Stimulated activated CD8-positive, alpha-beta memory T cell treated with anti-CD3 and anti-CD28 coated beads, Interleukin-2, amount 100 ng/mL, for 1 hour (primary cell): Measurements from ENCODE around the gene BLOC1S6.
"Not testable (repeated sequence)": the region's sequence is repeated elsewhere in the genome, so short reads cannot be mapped to it uniquely, and the experiment has no call there.

ENCODE experiments used
- DNase-seq, 2 donors: peaks; one replicate each; pipeline ENCODE4 v3.0.0-alpha.2; 2020; ENCODE audit warnings: low read depth in 2 of 2

The BLOC1S6 gene

DNA sequence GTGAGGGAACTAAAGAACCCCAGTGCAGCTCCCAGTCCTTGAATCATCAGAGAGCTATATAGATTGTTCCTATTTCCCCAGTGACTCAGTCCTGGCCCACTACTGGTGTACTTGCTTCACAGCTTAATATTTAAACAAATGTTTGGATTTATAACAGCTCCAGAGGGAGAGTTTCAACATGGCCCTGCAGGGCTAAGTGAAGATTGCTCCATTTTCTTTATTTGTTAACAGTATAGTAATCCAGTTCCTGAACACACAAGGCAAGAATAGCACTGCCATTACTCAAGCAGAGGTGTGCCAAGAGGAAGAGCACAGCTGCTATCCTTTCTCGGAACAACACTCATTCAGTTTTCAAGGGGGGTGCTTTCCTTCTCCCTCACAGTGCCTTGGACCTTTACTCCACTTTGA lies 54.2 kb downstream of the BLOC1S6 start:
- no peak for DNase-seq

GRCh38 chr15:45641999-45642932 lies 55.1 kb downstream of the BLOC1S6 start:
- no peak for DNase-seq

DNA sequence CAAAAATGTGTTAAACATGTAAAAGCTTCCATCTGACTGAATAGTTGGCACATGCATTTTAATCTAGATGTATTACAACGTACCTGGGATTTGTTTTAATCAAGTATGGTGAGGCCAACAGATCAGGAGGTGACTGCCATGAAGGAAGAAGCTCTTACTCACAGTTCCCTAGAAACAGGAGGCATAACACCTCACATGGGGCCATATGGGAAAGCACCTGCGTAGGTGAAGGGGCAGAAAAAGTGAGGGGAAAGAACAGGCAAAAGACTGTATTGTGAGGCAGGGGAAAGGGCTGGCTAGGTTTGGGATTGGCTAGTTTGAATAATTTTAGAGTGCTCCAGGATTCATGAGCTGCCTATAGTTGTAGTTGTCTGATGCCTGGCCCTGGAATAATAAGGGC lies 57.3 kb downstream of the BLOC1S6 start:
- DNase-seq, result no peak

DNA sequence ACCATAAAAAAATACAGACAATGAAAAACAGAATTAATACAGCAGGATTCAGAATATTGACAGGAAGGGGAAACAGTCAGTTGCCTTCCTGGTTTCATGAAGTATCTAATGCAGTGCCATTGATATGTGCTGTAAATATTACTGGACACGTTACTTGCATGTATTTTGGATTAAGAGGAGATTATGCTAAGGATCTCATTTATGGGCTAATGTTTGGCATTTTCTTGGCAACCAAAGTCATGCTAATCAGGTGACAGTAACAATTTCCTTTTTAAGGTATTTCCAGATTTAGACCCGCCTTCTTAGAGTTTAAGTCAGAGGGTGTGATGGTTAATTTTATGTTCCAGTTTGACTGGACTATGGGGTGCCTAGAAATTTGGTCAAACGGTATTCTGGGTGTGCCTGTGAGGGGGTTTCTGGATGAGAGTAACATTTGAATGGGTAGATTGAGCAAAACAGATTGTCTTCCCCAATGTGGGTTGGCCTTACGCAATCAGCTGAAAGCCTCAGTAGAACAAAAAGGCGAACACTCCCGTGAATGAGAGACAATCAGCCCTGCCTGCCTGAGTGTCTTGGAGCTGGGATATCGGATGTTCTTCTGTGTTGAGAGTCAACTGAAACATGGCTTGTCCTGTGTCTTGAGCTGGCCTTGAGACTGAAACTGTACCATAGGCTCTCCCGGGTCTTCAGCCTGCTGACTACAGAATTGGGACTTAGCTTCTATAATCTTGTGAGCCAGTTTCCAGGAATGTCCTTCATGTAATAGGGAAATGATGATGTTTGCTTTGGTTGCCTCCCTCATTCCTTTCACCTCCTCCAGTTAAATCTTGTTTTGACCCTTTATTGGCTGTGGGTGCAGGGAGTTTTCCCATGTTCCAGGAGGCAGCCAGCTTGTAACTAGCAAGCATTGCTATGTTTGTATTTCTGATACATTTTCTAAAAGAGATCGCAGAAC lies 58.1 kb downstream of the BLOC1S6 start:
- no peak for DNase-seq

DNA sequence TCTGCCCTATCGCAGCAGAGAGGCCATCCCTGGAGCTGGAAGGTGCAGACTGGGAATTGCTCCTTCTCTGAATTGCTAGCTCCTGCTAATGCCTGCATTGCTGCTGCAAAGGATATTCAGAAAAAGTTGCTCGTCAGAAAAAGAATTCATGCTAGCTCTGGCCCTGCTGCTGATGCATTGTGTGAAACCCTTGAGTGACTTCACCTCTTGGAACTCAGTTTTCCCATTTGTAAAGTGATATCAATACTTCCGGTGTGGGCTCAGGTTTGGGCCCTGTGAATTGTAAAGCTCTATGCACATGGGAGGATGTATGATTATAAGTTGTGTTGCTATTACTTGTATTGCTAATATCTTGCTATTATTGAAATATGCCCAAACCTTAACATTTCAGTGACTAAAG lies 59.0 kb downstream of the BLOC1S6 start:
- DNase-seq, result no peak

DNA sequence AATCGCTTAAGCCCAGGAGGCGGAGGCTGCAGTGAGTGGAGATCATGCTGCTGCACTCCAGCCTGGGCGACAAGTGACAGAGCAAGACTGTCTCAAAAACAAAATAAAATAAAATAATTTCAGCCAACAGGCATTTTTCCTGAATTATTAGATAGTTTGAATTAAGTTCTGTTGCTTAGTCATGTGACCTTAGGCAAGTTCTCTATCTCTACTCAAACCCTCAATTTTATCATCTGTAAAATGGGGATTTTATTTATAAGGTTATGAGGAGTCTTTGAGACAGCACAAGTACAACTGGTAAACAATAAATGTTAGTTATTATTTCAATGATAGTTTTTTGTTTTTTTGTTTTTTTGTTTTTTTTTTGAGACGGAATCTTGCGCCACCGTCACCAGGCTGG lies 60.6 kb downstream of the BLOC1S6 start:
- DNase-seq, result no peak

DNA sequence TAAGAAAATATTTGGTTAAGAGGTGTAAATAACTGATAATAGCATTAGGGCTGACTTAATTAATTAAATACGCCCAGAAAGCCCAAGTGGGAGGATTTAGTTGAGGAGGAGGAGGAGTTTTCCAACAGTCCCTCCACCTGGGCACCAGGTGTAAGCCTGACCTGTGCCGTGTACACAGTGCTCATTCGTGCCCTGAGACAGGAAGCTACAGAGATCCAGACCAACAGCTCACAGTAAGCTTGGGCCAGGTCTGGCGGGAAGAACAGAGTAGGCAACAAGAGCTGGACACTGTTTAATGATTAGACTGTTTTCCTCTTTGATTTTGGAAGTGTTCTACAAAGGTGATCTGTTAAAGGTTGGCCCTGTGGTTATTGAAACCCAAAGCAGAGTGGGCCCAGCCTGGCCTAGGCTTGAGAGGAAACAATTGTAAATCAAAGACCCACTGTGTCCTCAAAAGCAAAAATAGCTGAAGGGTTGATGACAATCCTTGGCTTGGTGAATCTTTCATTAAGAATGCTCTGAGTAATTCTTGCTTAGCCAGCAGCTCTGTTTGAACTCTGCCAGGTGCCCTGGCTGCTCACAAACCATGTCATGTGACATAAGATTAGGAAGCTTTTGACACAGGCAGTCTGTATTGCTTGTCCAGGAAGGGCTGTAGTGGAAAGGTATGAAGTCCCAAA lies 61.5 kb downstream of the BLOC1S6 start:
- DNase-seq, result no peak

DNA sequence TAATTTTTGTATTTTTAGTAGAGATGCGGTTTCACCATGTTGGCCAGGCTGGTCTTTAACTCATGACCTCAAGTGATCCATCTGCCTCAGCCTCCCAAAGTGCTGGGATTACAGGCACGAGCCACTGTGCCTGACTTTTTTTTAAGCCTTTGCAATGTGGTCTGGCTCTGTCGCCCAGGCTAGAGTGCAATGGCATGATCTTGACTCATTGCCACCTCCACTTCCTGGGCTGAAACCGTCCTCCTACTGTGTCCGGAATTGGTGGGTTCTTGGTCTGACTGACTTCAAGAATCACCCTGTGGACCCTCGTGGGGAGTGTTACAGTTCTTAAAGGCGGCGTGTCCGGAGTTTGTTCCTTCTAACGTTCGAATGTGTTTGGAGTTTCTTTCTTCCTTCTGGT lies 62.8 kb downstream of the BLOC1S6 start:
- DNase-seq, result not testable (repeated sequence)

- DNase-seq, result no peak
These were observed 63.8 kb downstream of the BLOC1S6 start for GRCh38 chr15:45650889-45651525.

DNA sequence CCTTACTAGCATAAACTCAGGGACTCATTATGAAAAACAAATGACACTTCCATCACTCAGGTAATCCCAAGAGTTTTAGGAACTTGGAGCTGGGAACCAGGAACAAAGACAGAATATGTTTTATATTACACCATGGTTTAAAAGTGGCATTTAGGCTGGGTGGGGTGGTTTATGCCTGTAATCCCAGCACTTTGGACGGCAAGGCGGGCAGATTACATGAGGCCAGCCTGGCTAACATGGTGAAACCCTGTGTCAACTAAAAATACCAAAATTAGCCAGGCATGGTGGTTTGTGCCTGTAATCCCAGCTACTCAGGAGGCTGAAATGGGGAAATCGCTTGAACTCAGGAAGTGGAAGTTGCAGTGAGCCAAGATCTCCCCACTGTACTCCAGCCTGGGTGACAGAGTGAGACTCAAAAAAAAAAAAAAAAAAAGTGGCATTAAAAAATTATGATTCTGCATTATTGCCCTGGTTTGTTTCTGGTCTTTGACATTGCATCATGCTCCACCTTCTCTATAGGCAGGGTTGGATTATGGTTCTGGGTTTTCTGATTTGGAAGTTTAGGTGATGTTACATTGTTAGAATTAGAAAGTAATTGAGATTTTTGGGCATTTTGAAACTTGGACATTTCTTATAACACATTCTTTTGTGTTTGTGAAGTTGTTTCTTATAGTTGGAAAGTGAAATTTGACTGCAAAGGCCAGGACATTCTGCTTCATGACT lies 66.7 kb downstream of the BLOC1S6 start:
- DNase-seq, result no peak

- DNase-seq, result no peak
These were observed 67.6 kb downstream of the BLOC1S6 start for GRCh38 chr15:45654749-45655148.

GRCh38 chr15:45657254-45657653 lies 70.1 kb downstream of the BLOC1S6 start:
- no peak for DNase-seq

DNA sequence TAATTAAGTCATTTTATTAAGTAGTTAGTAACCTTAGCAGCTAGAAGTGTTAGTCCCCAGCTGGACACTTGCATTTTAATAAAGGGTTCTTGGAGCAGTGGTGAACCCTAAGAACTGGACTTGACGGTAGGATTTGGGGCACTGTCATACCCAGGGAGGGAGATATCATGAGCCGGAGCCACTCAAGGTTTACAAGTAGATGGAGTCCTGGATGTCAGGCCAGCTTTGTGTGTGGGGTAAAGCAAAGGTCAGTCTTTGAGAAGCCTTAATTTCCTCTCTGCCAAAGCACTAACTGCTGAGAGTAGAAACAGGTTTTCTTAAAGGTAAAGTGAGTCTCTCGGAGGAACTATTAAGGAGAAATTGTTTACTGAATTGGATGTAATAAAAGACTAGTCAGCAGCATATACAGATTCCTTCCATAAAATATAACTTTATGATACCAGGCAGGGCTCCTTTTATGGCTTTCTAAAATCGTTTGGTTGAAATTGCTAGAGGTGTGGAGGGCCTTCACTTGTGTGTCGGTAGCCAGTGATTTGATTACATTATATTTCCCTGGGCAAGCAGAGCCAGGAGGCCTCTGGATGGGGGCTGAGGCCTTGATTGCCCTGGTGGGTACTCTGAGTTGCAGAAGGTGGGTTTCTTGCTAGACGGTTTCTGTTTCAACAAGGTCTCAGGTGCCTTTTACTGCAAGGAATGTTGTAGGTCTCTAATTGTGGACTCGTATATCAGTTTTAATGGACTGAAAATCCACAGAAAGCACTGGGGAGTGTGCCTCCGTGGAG lies 70.8 kb downstream of the BLOC1S6 start:
- no peak for DNase-seq
